Vagina (tissue), 2 donors: Measurements from ENCODE around the gene RASGRP1. TPM values are rescaled to one million over a fixed set of nuclear protein-coding genes. Genes with fewer than 3 reads are reported as not detected.
"Not testable (repeated sequence)": the region's sequence is repeated elsewhere in the genome, so short reads cannot be mapped to it uniquely, and the experiment has no call there.

ENCODE experiments used
- DNase-seq, 2 donors: peaks; one replicate each; pipeline ENCODE4 v3.0.0-alpha.2; 2017; ENCODE audit errors: extremely low spot score in 2 of 2
- H3K27ac ChIP-seq: fragments of 200-600 bp; sonication (generic); one replicate; pipeline ENCODE4 v1.5.1; 2019
- H3K27me3 ChIP-seq: fragments of 200-600 bp; sonication (generic); one replicate; pipeline ENCODE4 v1.5.1; 2019
- H3K36me3 ChIP-seq, 2 donors: fragments of 200-600 bp; sonication (generic); one replicate each; pipeline ENCODE4 v1.5.1; 2017 to 2019
- H3K4me1 ChIP-seq: fragments of 200-600 bp; sonication (generic); one replicate; pipeline ENCODE4 v1.5.1; 2019
- H3K4me3 ChIP-seq, 2 donors: fragments of 200-600 bp; sonication (generic); 1 replicate in 1 of 2; 2 replicates in 1 of 2; pipeline ENCODE4 v1.5.1; 2016 to 2019
- H3K9me3 ChIP-seq: fragments of 200-600 bp; sonication (generic); one replicate; pipeline ENCODE4 v1.5.1; 2019
- POLR2A ChIP-seq, 2 donors: fragments of 450-650 bp; IDR thresholded peaks; one replicate each; pipeline ENCODE4 v1.6.1; 2017; ENCODE audit warnings: antibody characterized with exemption in 2 of 2, mild to moderate bottlenecking in 2 of 2, moderate library complexity in 2 of 2
- POLR2AphosphoS5 ChIP-seq, 2 donors: sonication (generic); formaldehyde crosslinking; IDR thresholded peaks; one replicate each; pipeline ENCODE4 v1.9.0; 2017; ENCODE audit warnings: antibody characterized with exemption in 2 of 2, mild to moderate bottlenecking in 2 of 2, low read depth in 1 of 2; ENCODE audit not compliant: insufficient read depth in 1 of 2
- intact Hi-C: fragments of 100-400 bp; cut with DNase I; formaldehyde crosslinking; loops from one replicate; pipeline ENCODE4 v1.15.1; 2023
- total RNA-seq: library from RNA; depleted of rRNA; stranded (reverse); fragments of >200 nt; gene quantifications from one replicate; pipeline ENCODE4 v1.2.3, GENCODE V29; 2016
- TF ChIP-seq, protein P1 (sequence below), 3 experiments: fragments of 450-650 bp in 2 of 3; fragments of 200-600 bp in 1 of 3; sonication (generic) in 1 of 3; IDR thresholded peaks; one replicate each; pipeline ENCODE4 v1.5.1; 2017 to 2019; ENCODE audit warnings: antibody characterized with exemption in 3 of 3, mild to moderate bottlenecking in 2 of 3, moderate library complexity in 2 of 3

Gene RASGRP1
- total RNA-seq, 1 donor from 2014 or later = 8.8 TPM

DNA sequence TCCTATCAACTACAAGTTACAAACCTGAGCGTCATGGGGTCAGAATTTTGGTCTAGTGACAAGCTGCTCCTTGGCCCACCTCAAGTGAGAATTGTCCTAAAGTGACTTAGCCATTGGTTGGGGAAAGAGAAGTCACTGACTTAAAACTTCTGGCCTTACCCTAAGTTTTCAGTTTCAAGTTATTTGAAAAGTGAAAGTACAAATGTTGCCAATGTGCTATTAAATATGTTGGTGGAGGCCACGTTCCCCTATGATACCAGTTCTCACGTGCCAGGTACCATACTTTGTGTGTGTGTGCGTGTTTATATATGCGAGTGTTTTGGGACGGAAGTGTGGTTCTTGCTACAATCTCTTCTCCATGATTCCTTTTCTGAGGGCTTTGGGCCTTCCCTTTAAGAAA is 22.6 kb upstream of the RASGRP1 start:
- H3K36me3 ChIP-seq = no peaks in the 10 kb centered on the region
- H3K27me3 ChIP-seq = no peaks in the 10 kb centered on the region
- H3K4me3 ChIP-seq = no peak overlapping the region
- intact Hi-C loops = no loop called here
- DNase-seq = no peak
- no peak overlapping the region for H3K27ac ChIP-seq
- TF ChIP-seq POLR2A (IDR thresholded peaks at IDR 0.05) = no peak
- TF ChIP-seq, protein P1, sequence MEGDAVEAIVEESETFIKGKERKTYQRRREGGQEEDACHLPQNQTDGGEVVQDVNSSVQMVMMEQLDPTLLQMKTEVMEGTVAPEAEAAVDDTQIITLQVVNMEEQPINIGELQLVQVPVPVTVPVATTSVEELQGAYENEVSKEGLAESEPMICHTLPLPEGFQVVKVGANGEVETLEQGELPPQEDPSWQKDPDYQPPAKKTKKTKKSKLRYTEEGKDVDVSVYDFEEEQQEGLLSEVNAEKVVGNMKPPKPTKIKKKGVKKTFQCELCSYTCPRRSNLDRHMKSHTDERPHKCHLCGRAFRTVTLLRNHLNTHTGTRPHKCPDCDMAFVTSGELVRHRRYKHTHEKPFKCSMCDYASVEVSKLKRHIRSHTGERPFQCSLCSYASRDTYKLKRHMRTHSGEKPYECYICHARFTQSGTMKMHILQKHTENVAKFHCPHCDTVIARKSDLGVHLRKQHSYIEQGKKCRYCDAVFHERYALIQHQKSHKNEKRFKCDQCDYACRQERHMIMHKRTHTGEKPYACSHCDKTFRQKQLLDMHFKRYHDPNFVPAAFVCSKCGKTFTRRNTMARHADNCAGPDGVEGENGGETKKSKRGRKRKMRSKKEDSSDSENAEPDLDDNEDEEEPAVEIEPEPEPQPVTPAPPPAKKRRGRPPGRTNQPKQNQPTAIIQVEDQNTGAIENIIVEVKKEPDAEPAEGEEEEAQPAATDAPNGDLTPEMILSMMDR (IDR thresholded peaks at IDR 0.05) = no peak
- TF ChIP-seq POLR2AphosphoS5 (IDR thresholded peaks at IDR 0.05; ENCODE audit: insufficient read depth in 1 of 2, low read depth in 1 of 2) = no peak
- peaks cover 8% of the 10 kb centered on the region for H3K4me1 ChIP-seq
- no peaks in the 10 kb centered on the region for H3K9me3 ChIP-seq

DNA sequence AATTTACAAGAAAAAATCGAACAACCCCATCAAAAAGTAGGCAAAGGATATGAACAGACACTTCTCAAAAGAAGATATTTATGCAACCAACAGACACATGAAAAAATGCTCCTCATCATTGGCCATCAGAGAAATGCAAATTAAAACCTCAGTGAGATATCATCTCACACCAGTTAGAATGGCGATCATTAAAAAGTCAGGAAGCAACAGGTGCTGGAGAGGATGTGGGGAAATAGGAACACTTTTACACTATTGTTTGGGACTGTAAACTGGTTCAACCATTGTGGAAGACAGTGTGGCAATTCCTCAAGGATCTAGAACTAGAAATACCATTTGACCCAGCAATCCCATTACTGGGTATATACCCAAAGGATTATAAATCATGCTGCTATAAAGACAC is 21.4 kb upstream of the RASGRP1 start:
- intact Hi-C loops = not testable (repeated sequence)

DNA sequence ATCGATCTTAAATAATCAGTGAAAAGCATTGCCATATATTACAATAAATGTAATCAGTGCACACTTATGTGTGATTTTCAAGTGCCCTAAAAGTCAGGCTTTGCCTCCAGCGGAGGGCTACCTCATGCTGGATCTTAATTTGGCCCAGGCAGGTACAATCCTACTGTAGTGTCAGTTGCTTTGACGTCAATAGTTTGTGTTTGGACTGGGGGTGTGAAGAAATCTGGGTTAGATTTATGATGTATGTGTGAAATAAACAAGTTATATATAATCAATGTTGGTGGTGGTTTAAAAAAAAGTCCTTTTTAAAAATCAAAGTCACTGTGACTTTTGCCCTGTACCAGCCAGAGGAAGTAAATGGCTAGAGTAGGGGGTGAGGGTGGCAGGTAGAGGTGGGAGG is 14.0 kb upstream of the RASGRP1 start:
- Histone ChIP-seq H3K4me3 (no peak overlapping the region), H3K27me3 (no peaks in the 10 kb centered on the region), H3K9me3 (no peaks in the 10 kb centered on the region), H3K4me1 (no peaks in the 10 kb centered on the region), H3K36me3 (no peaks in the 10 kb centered on the region), H3K27ac (no peak overlapping the region)
- TF ChIP-seq POLR2A (IDR thresholded peaks at IDR 0.05) (no peak), POLR2AphosphoS5 (IDR thresholded peaks at IDR 0.05; ENCODE audit: insufficient read depth in 1 of 2, low read depth in 1 of 2) (no peak)
- TF ChIP-seq, protein P1 (IDR thresholded peaks at IDR 0.05) = no peak
- no peak for DNase-seq
- intact Hi-C loops = no loop called here

More for the DNA sequence above, 21.4 kb upstream of the RASGRP1 start:
- not testable (repeated sequence) for H3K9me3 ChIP-seq, H3K36me3 ChIP-seq, H3K27me3 ChIP-seq, DNase-seq, H3K4me3 ChIP-seq, H3K4me1 ChIP-seq, H3K27ac ChIP-seq

DNA sequence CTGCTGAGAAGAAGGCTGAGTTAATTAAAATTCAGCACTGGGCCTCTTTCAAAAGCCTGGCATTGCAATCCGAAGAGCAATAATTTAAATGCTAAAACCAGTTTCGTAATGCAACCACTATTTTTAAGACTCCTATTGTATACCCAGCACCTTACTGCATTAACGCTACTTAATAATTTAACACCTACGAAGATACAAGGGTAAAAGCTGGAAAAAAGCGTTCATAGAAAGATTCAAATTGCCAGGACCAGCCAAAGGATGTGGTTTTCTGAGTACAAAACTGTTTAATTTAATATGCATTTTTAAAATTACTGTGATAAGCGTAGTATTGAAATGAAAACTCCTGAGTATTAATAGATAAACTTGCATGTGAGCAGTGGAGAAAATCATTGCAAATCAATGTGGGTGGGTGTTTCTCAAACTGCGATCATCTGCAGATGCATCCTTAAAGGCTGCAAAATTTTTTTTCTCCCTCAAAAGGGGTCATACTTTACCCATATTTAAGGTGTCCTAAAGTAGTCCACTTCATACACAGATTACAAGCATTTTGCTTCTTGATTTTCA is 12.9 kb upstream of the RASGRP1 start:
- DNase-seq = no peak
- no peak for TF ChIP-seq POLR2A (IDR thresholded peaks at IDR 0.05)
- no peak for TF ChIP-seq POLR2AphosphoS5 (IDR thresholded peaks at IDR 0.05; ENCODE audit: insufficient read depth in 1 of 2, low read depth in 1 of 2)
- TF ChIP-seq, protein P1 (IDR thresholded peaks at IDR 0.05) = no peak
- Histone ChIP-seq H3K27ac (no peak overlapping the region), H3K9me3 (no peaks in the 10 kb centered on the region), H3K4me1 (no peaks in the 10 kb centered on the region), H3K27me3 (no peaks in the 10 kb centered on the region), H3K4me3 (no peak overlapping the region), H3K36me3 (no peaks in the 10 kb centered on the region)
- intact Hi-C loops = no loop called here

DNA sequence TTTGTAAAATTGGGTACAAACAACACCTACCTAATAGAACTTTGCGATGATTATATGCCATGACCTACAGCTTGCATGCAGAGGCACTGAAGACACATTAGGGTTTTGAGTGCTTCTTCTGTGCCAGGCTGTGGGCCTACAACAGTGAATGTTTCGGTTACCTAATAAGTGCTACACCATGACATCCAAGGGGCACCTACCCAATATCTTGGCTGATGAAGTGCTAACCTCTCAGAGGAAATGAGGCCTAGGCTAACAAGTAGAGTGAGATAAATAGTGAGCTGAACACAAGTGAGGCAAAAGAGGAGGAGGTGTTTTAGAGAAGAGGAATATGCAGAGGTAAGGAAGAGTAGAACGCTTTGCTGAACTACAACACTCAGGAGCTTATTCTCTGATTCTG is 12.2 kb upstream of the RASGRP1 start:
- intact Hi-C loops = no loop called here
- Histone ChIP-seq H3K4me1 (no peaks in the 10 kb centered on the region), H3K27ac (no peak overlapping the region), H3K36me3 (no peaks in the 10 kb centered on the region), H3K27me3 (no peaks in the 10 kb centered on the region), H3K4me3 (no peak overlapping the region), H3K9me3 (no peaks in the 10 kb centered on the region)
- TF ChIP-seq POLR2AphosphoS5 (IDR thresholded peaks at IDR 0.05; ENCODE audit: insufficient read depth in 1 of 2, low read depth in 1 of 2) (no peak), POLR2A (IDR thresholded peaks at IDR 0.05) (no peak)
- TF ChIP-seq, protein P1 (IDR thresholded peaks at IDR 0.05) = no peak
- DNase-seq = no peak
